SK-N-SH (cell line): ENCODE results near the gene NEMP1. TPM values are rescaled to one million over a fixed set of nuclear protein-coding genes. Genes with fewer than 3 reads are reported as not detected.
A peak's percentile ranks its signal among the peaks of the same experiment; 100 is the strongest.

Experiments used
- CTCF ChIA-PET: fragments of 300-600, 350-600 bp; formaldehyde crosslinking; extraction: SDS; loops from one replicate; lab custom pipeline; 2021; lab: Yijun Ruan, JAX
- POLR2A ChIA-PET: fragments of 350-600 bp; sonication (Branson Sonifier 250); formaldehyde crosslinking; extraction: SDS; loops from one replicate; lab custom pipeline; 2020; ENCODE audit warnings: antibody characterized with exemption, inconsistent platforms; lab: Yijun Ruan, JAX
- DNase-seq: peaks from one replicate; pipeline ENCODE4 v3.0.0; 2012
- H2AFZ ChIP-seq: fragments of 200-600 bp; sonication (generic); 2 replicates; pipeline ENCODE4 v1.8.1; 2016; ENCODE audit warnings: antibody characterized with exemption, mild to moderate bottlenecking, low read depth
- H3F3A ChIP-seq: fragments of 200-600 bp; sonication (generic); replicated peaks from 2 replicates; pipeline ENCODE3; 2016; ENCODE audit warnings: antibody characterized with exemption, mild to moderate bottlenecking; ENCODE audit not compliant: insufficient read depth
- H3K27ac ChIP-seq, 2 experiments: fragments of 200-500 bp in 1 of 2; fragments of 200-600 bp in 1 of 2; sonication (Bioruptor generic) in 1 of 2; sonication (generic), shearing (Covaris generic) in 1 of 2; 2 replicates each; pipeline versions ENCODE4 v1.5.1 to v1.6.1; 2014 to 2016; ENCODE audit warnings: low read depth in 2 of 2, inconsistent platforms in 1 of 2, low read length in 1 of 2, mild to moderate bottlenecking in 1 of 2, mixed read lengths in 1 of 2
- H3K27me3 ChIP-seq: fragments of 200-600 bp; sonication (generic), shearing (Covaris generic); 2 replicates; pipeline ENCODE4 v1.6.1; 2016; ENCODE audit warnings: mixed run types; ENCODE audit not compliant: insufficient read depth
- H3K36me3 ChIP-seq, 2 experiments: fragments of 200-500 bp in 1 of 2; fragments of 200-600 bp in 1 of 2; sonication (Bioruptor generic) in 1 of 2; sonication (generic) in 1 of 2; replicated peaks in 1 of 2; 2 replicates each; pipeline versions ENCODE3 to v1.5.1; 2014 to 2016; ENCODE audit warnings: low read length in 1 of 2, mild to moderate bottlenecking in 1 of 2; ENCODE audit not compliant: insufficient read depth in 2 of 2, control insufficient read depth in 1 of 2
- H3K4me1 ChIP-seq, 2 experiments: fragments of 200-500 bp in 1 of 2; fragments of 200-600 bp in 1 of 2; sonication (Bioruptor generic) in 1 of 2; sonication (generic), shearing (Covaris generic) in 1 of 2; 2 replicates each; pipeline versions ENCODE4 v1.5.1 to v1.6.1; 2014 to 2016; ENCODE audit warnings: low read depth in 1 of 2, low read length in 1 of 2, mixed run types in 1 of 2; ENCODE audit not compliant: insufficient read depth in 2 of 2, control insufficient read depth in 1 of 2
- H3K4me2 ChIP-seq: fragments of 200-600 bp; sonication (generic), shearing (Covaris generic); 2 replicates; pipeline ENCODE4 v1.6.1; 2017; ENCODE audit warnings: mixed run types
- H3K4me3 ChIP-seq, 2 experiments: fragments of 200-500 bp in 1 of 2; fragments of 200-600 bp in 1 of 2; sonication (Bioruptor generic) in 1 of 2; sonication (generic), shearing (Covaris generic) in 1 of 2; 2 replicates each; pipeline versions ENCODE4 v1.5.1 to v1.8.1; 2014 to 2016; ENCODE audit warnings: low read depth in 2 of 2, inconsistent platforms in 1 of 2, low read length in 1 of 2, mild to moderate bottlenecking in 1 of 2, mixed read lengths in 1 of 2, moderate library complexity in 1 of 2
- H3K79me2 ChIP-seq: fragments of 200-600 bp; sonication (generic); 2 replicates; pipeline ENCODE4 v1.8.1; 2017; ENCODE audit warnings: mild to moderate bottlenecking; ENCODE audit not compliant: insufficient read depth
- H3K9ac ChIP-seq: fragments of 200-600 bp; sonication (generic); 2 replicates; pipeline ENCODE4 v1.6.1; 2017; ENCODE audit warnings: mixed run types
- H3K9me2 ChIP-seq: fragments of 200-600 bp; sonication (generic); 2 replicates; pipeline ENCODE4 v1.6.1; 2017; ENCODE audit warnings: mixed run types
- H3K9me3 ChIP-seq: fragments of 200-600 bp; sonication (generic); 2 replicates; pipeline ENCODE4 v1.6.1; 2017; ENCODE audit warnings: mixed run types, mild to moderate bottlenecking, moderate library complexity
- H4K20me1 ChIP-seq: fragments of 200-600 bp; sonication (generic); 2 replicates; pipeline ENCODE4 v1.6.1; 2017; ENCODE audit warnings: mild to moderate bottlenecking, mixed run types; ENCODE audit not compliant: insufficient read depth
- CHD2 ChIP-seq: fragments of 150-350 bp; IDR thresholded peaks from 2 replicates; pipeline ENCODE4 v1.6.1; 2018; ENCODE audit warnings: low read length; ENCODE audit not compliant: partially characterized antibody
- ELF1 ChIP-seq: IDR thresholded peaks from 2 replicates; pipeline ENCODE4 v1.4.0; 2012
- EP300 ChIP-seq, 2 experiments: IDR thresholded peaks; 2 replicates each; pipeline versions ENCODE4 v1.4.0 to v1.6.1; 2012; ENCODE audit warnings: borderline replicate concordance in 1 of 2, low read depth in 1 of 2, low read length in 1 of 2
- EZH2phosphoT487 ChIP-seq: fragments of 200-600 bp; sonication (generic); IDR thresholded peaks from 2 replicates; pipeline ENCODE4 v1.6.1; 2017; ENCODE audit warnings: low read depth, mixed run types, mild to moderate bottlenecking, antibody characterized with exemption, moderate library complexity, borderline replicate concordance
- FOSL2 ChIP-seq: IDR thresholded peaks from 2 replicates; pipeline ENCODE4 v1.4.0; 2012; ENCODE audit warnings: low read depth, mild to moderate bottlenecking, moderate library complexity, borderline replicate concordance
- MEF2A ChIP-seq: IDR thresholded peaks from 2 replicates; pipeline ENCODE4 v1.4.0; 2012; ENCODE audit warnings: low read depth, borderline replicate concordance
- NFIC ChIP-seq: IDR thresholded peaks from 2 replicates; pipeline ENCODE4 v1.4.0; 2012; ENCODE audit warnings: borderline replicate concordance
- RXRA ChIP-seq: IDR thresholded peaks from 2 replicates; pipeline ENCODE4 v1.4.0; 2012; ENCODE audit warnings: low read depth, mild to moderate bottlenecking, borderline replicate concordance
- SIN3A ChIP-seq: IDR thresholded peaks from 2 replicates; pipeline ENCODE4 v1.6.1; 2012; ENCODE audit warnings: low read depth, mild to moderate bottlenecking, low read length, moderate library complexity, borderline replicate concordance
- TCF12 ChIP-seq: IDR thresholded peaks from 2 replicates; pipeline ENCODE4 v1.4.0; 2012
- USF2 ChIP-seq: fragments of 150-350 bp; IDR thresholded peaks from 2 replicates; pipeline ENCODE4 v1.6.1; 2017; ENCODE audit warnings: antibody characterized with exemption, low read length, low read depth, borderline replicate concordance
- ZBTB33 ChIP-seq: IDR thresholded peaks from 2 replicates; pipeline ENCODE4 v1.4.0; 2012; ENCODE audit warnings: low read depth, borderline replicate concordance
- WGBS: methylation state at CpG from one replicate; pipeline ENCODE4 v1.1.6; 2017; ENCODE audit warnings: low lambda C conversion rate; 5-methylcytosine and 5-hydroxymethylcytosine counted together
- polyA plus RNA-seq, 3 experiments: library from polyadenylated mRNA; depleted of rRNA; stranded (reverse); fragments of >200 nt; gene quantifications; 2 replicates each; pipeline ENCODE4 v1.2.3, GENCODE V29; 2012
- TF ChIP-seq, protein P1 (sequence below): fragments of 150-350 bp; IDR thresholded peaks from 2 replicates; pipeline ENCODE4 v1.6.1; 2016; ENCODE audit warnings: mild to moderate bottlenecking, low read depth, low read length
- TF ChIP-seq, protein P2 (sequence below): IDR thresholded peaks from 2 replicates; pipeline ENCODE4; 2012

NEMP1 gene
- polyA plus RNA-seq, 1 of the 3 experiments (the other 2 are of a cell fraction) = 6.2 TPM

DNA sequence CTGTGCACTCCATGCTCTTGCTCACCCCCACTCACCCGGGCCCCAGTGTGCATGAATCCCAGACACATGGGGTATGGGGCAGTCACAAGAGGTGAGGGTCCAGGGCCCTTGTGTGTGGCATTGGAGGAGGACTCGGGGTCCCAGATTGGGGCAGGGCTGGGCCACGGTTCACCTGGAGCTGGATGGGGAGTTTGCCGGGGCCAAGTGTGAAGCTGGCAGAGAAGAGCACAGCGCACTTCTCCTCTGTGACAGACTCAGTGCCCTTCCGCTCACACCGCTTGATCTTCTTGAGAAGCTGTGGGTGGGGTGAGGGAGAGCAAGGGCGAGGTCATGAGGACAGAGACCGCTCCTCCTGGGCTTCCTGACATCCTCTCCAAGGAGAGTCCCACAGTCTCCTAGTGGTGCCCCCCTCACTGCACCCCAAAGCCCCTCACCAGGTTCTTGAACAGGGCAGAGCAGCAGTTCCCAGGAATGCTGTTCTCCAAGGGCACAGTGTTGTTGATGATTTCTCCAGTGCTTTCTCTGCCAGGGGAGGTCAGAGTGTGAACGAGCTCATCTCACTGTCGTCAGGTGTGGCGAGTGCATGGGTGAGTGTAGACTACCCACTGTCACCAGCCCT is 25.8 kb upstream of the NEMP1 start:
- no peaks in the 10 kb centered on the region for H3K36me3 ChIP-seq

More for the DNA sequence above, 25.8 kb upstream of the NEMP1 start:
- H3K9ac ChIP-seq = no peak overlapping the region
- CTCF ChIA-PET = interaction anchor here (0.6 to 23.2 kb wide), 14 partner anchors 8 to 139 kb away, joined by 3 to 339 read pairs (median 4); partner anchors contain the start of genes NAB2, NEMP1 and ZBTB39
- no peaks in the 10 kb centered on the region for H4K20me1 ChIP-seq
- H3F3A ChIP-seq = no peaks in the 10 kb centered on the region
- H2AFZ ChIP-seq = no peak overlapping the region
- H3K27me3 ChIP-seq = no peaks in the 10 kb centered on the region
- no peak overlapping the region for H3K4me2 ChIP-seq
- DNase-seq = peak; percentile 23
- H3K4me1 ChIP-seq = peaks cover 0 to 2% of the 10 kb centered on the region in 2 experiments; a peak in 1 of 4 replicates
- POLR2A ChIA-PET = no interaction called here
- 90% methylated on average over 5 of the region's 12 CpGs for WGBS
- no peak overlapping the region for H3K27ac ChIP-seq
- no peak overlapping the region for H3K4me3 ChIP-seq
- H3K79me2 ChIP-seq = no peaks in the 10 kb centered on the region
- H3K9me2 ChIP-seq = no peaks in the 10 kb centered on the region
- H3K9me3 ChIP-seq = no peaks in the 10 kb centered on the region
- TF ChIP-seq USF2 (no peak), ZBTB33 (no peak), EZH2phosphoT487 (no peak), SIN3A (no peak), ELF1 (no peak), FOSL2 (no peak), RXRA (no peak), CHD2 (no peak), TCF12 (no peak), NFIC (no peak), EP300 (IDR thresholded peaks at IDR 0.05; ENCODE audit: borderline replicate concordance in 1 of 2, low read depth in 1 of 2, low read length in 1 of 2) (no peak), MEF2A (no peak)
- TF ChIP-seq, protein P1, sequence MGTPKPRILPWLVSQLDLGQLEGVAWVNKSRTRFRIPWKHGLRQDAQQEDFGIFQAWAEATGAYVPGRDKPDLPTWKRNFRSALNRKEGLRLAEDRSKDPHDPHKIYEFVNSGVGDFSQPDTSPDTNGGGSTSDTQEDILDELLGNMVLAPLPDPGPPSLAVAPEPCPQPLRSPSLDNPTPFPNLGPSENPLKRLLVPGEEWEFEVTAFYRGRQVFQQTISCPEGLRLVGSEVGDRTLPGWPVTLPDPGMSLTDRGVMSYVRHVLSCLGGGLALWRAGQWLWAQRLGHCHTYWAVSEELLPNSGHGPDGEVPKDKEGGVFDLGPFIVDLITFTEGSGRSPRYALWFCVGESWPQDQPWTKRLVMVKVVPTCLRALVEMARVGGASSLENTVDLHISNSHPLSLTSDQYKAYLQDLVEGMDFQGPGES = no peak
- TF ChIP-seq, protein P2, sequence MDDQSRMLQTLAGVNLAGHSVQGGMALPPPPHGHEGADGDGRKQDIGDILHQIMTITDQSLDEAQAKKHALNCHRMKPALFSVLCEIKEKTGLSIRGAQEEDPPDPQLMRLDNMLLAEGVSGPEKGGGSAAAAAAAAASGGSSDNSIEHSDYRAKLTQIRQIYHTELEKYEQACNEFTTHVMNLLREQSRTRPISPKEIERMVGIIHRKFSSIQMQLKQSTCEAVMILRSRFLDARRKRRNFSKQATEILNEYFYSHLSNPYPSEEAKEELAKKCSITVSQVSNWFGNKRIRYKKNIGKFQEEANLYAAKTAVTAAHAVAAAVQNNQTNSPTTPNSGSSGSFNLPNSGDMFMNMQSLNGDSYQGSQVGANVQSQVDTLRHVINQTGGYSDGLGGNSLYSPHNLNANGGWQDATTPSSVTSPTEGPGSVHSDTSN = no peak
- TF ChIP-seq, all 33 proteins: peak for 0
